Endodermal cell (in vitro differentiated cells): ENCODE results near the gene MFAP1. TPM values are rescaled to one million over a fixed set of nuclear protein-coding genes. Genes with fewer than 3 reads are reported as not detected.

Experiments used
- DNase-seq: peaks from one replicate; pipeline ENCODE4 v3.0.0-alpha.2; 2017
- H3K27ac ChIP-seq: 2 replicates; pipeline ENCODE4 v1.5.1; 2013; ENCODE audit warnings: mild to moderate bottlenecking, low read depth, low read length, moderate library complexity
- H3K27me3 ChIP-seq: 2 replicates; pipeline ENCODE4 v1.6.1; 2013; ENCODE audit warnings: mild to moderate bottlenecking, low read length, moderate library complexity; ENCODE audit not compliant: insufficient read depth, control insufficient read depth, poor library complexity, severe bottlenecking
- H3K36me3 ChIP-seq: 2 replicates; pipeline ENCODE4 v1.7.0; 2013; ENCODE audit warnings: mild to moderate bottlenecking, low read length, moderate library complexity; ENCODE audit not compliant: control insufficient read depth, insufficient read depth
- H3K4me1 ChIP-seq: one replicate; pipeline ENCODE4 v1.7.0; 2013; ENCODE audit warnings: low read length; ENCODE audit not compliant: control insufficient read depth, insufficient read depth
- H3K4me3 ChIP-seq: 2 replicates; pipeline ENCODE4 v1.5.1; 2013; ENCODE audit warnings: mild to moderate bottlenecking, low read length, moderate library complexity
- H3K9ac ChIP-seq: 2 replicates; pipeline ENCODE4 v1.6.1; 2013; ENCODE audit warnings: mild to moderate bottlenecking, low read length, moderate library complexity; ENCODE audit not compliant: poor library complexity, severe bottlenecking; ENCODE audit errors: extremely low read depth
- H3K9me3 ChIP-seq: 2 replicates; pipeline ENCODE4 v1.6.1; 2013; ENCODE audit warnings: mild to moderate bottlenecking, low read length, moderate library complexity; ENCODE audit not compliant: control insufficient read depth
- H3K27ac Mint-ChIP-seq: 2 replicates; pipeline ENCODE4 v1.8.0; 2020; ENCODE audit warnings: mixed read lengths
- H3K27me3 Mint-ChIP-seq: 2 replicates; pipeline ENCODE4 v1.8.0; 2021; ENCODE audit warnings: mild to moderate bottlenecking, mixed read lengths; ENCODE audit not compliant: insufficient read depth
- H3K36me3 Mint-ChIP-seq: 2 replicates; pipeline ENCODE4 v1.8.0; 2020; ENCODE audit warnings: low read depth, mixed read lengths
- H3K4me1 Mint-ChIP-seq: 2 replicates; pipeline ENCODE4 v1.8.0; 2020; ENCODE audit warnings: mixed read lengths
- H3K4me3 Mint-ChIP-seq: 2 replicates; pipeline ENCODE4 v1.8.0; 2020; ENCODE audit warnings: mild to moderate bottlenecking, moderate library complexity, mixed read lengths
- H3K9me3 Mint-ChIP-seq: 2 replicates; pipeline ENCODE4 v1.8.0; 2020; ENCODE audit warnings: mild to moderate bottlenecking, mixed read lengths
- CTCF ChIP-seq: fragments of 200-600 bp; sonication (generic); conservative IDR thresholded peaks from 2 replicates; pipeline ENCODE4 v1.5.0; 2021; ENCODE audit warnings: antibody characterized with exemption, mild to moderate bottlenecking
- WGBS, 2 experiments: methylation state at CpG; one replicate each; pipeline versions ENCODE4 v1.1.5 to v1.1.7; 2013; ENCODE audit warnings: missing lambda C conversion rate in 2 of 2, mixed read lengths in 1 of 2; ENCODE audit not compliant: insufficient coverage in 1 of 2, insufficient read length in 1 of 2; 5-methylcytosine and 5-hydroxymethylcytosine counted together
- total RNA-seq, 2 donors: library from RNA; stranded (reverse); fragmentation: NEBNext Ultra II Directional in 1 of 2; extraction: Animal tissue kit (Norgen Biotek cat#: 25700) in 1 of 2; gene quantifications; 2 replicates in 1 of 2; 3 replicates in 1 of 2; pipeline ENCODE4 v1.2.1, GENCODE V29; 2021

The MFAP1 gene
- total RNA-seq, 2 donors from 2014 or later, result 35.3 to 48.5 TPM

DNA sequence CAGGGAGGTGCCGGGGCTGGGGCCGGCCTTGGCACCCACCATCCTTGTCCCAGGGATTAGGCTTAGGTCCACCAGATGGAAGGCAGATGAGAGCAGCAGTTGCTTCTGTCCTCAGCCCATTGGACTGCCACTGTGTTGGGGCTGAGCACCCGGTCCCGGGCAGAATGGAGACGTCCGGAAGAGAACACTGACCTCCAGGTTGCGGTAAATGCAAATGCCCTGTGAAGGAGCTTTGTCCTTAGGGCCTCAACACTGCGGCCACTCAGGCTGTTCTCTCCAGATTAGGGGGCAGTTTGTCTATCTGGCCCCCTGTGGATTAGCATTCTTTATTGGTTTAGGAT is 24.6 kb downstream of the MFAP1 start, which contains the start of gene SERINC4:
TSS of gene SERINC4 (minus strand) at position 276 of the 341 bp plus-strand sequence. CDS start at position 42, 234 bp downstream.
- peaks cover 46% of the 10 kb centered on the region for H3K4me1 Mint-ChIP-seq
- H3K27me3 Mint-ChIP-seq, result no peaks in the 10 kb centered on the region
- Histone ChIP-seq H3K27me3 (no peaks in the 10 kb centered on the region), H3K9ac (peak within 1 kb of the TSS; percentile 75), H3K36me3 (peaks cover 62% of the 10 kb centered on the region), H3K4me1 (peaks cover 21% of the 10 kb centered on the region), H3K9me3 (no peaks in the 10 kb centered on the region), H3K4me3 (peak within 1 kb of the TSS; percentile 93), H3K27ac (peak within 1 kb of the TSS; percentile 47)
- no peaks in the 10 kb centered on the region for H3K9me3 Mint-ChIP-seq
- H3K4me3 Mint-ChIP-seq, result peak within 1 kb of the TSS; percentile 87
- peaks cover 45% of the 10 kb centered on the region for H3K36me3 Mint-ChIP-seq
- WGBS, 2 experiments, result 96 to 98% methylated on average over 6 to 8 of the region's 8 CpGs
- no peak for DNase-seq
- peak within 1 kb of the TSS; percentile 98 for H3K27ac Mint-ChIP-seq
- no peak for TF ChIP-seq CTCF

GRCh38 chr15:43799209-43799944 is 25.1 kb downstream of the MFAP1 start:
- Histone ChIP-seq H3K27ac (peak overlapping the region; percentile 47), H3K36me3 (peaks cover 62% of the 10 kb centered on the region)

GRCh38 chr15:43796566-43796965 is 27.9 kb downstream of the MFAP1 start:
- Mint-ChIP-seq H3K4me3 (no peak overlapping the region), H3K36me3 (peaks cover 50% of the 10 kb centered on the region), H3K27me3 (no peaks in the 10 kb centered on the region), H3K4me1 (peaks cover 63% of the 10 kb centered on the region), H3K27ac (peak overlapping the region; percentile 0), H3K9me3 (no peaks in the 10 kb centered on the region)
- Histone ChIP-seq H3K9ac (no peak overlapping the region), H3K4me3 (no peak overlapping the region), H3K27ac (no peak overlapping the region), H3K4me1 (peaks cover 26% of the 10 kb centered on the region), H3K27me3 (no peaks in the 10 kb centered on the region), H3K9me3 (no peaks in the 10 kb centered on the region), H3K36me3 (peaks cover 58% of the 10 kb centered on the region)
- TF ChIP-seq CTCF, result no peak
- no peak for DNase-seq
- 86 to 94% methylated on average over 1 to 2 of the region's 3 CpGs for WGBS, 2 experiments

More at GRCh38 chr15:43799209-43799944, 25.1 kb downstream of the MFAP1 start:
- H3K4me1 ChIP-seq, result peaks cover 26% of the 10 kb centered on the region
- no peak overlapping the region for H3K4me3 ChIP-seq
- no peaks in the 10 kb centered on the region for H3K9me3 ChIP-seq
- 90 to 97% methylated on average over 9 to 16 of the region's 16 CpGs for WGBS, 2 experiments
- Mint-ChIP-seq H3K27ac (peak overlapping the region; percentile 98), H3K9me3 (no peaks in the 10 kb centered on the region), H3K36me3 (peaks cover 45% of the 10 kb centered on the region), H3K27me3 (no peaks in the 10 kb centered on the region), H3K4me1 (peaks cover 52% of the 10 kb centered on the region), H3K4me3 (peak overlapping the region; percentile 87)
- H3K9ac ChIP-seq, result no peak overlapping the region
- TF ChIP-seq CTCF, result peak; percentile 14
- peak; percentile 61 for DNase-seq
- no peaks in the 10 kb centered on the region for H3K27me3 ChIP-seq
